DOHH2 (cell line): ENCODE data around the gene TLE1.

Experiments
- H3F3A ChIP-seq: fragments of 200-600 bp; sonication (generic), shearing (Covaris generic); 2 replicates; pipeline ENCODE4 v1.6.0; 2016; ENCODE audit warnings: antibody characterized with exemption, mild to moderate bottlenecking; ENCODE audit not compliant: control insufficient read depth, insufficient read depth
- H3K27ac ChIP-seq: fragments of 200-600 bp; sonication (generic); 2 replicates; pipeline ENCODE4 v1.5.1; 2014; ENCODE audit warnings: low read depth, mild to moderate bottlenecking, low read length, moderate library complexity
- H3K27me3 ChIP-seq: fragments of 200-600 bp; sonication (generic); 2 replicates; pipeline ENCODE4 v1.6.1; 2014; ENCODE audit warnings: mild to moderate bottlenecking, low read length, mixed read lengths; ENCODE audit not compliant: control insufficient read depth
- H3K36me3 ChIP-seq: fragments of 200-600 bp; sonication (generic); 2 replicates; pipeline ENCODE4 v1.6.1; 2014; ENCODE audit warnings: mild to moderate bottlenecking, low read length, moderate library complexity, mixed read lengths; ENCODE audit not compliant: control insufficient read depth
- H3K4me1 ChIP-seq: fragments of 200-600 bp; sonication (generic); 2 replicates; pipeline ENCODE4 v1.6.1; 2014; ENCODE audit warnings: mild to moderate bottlenecking, low read length, mixed read lengths; ENCODE audit not compliant: control insufficient read depth
- H3K4me2 ChIP-seq: fragments of 200-600 bp; sonication (generic); 2 replicates; pipeline ENCODE4 v1.6.0; 2014; ENCODE audit warnings: mild to moderate bottlenecking, low read length, moderate library complexity
- H3K4me3 ChIP-seq: fragments of 200-600 bp; sonication (generic); 2 replicates; pipeline ENCODE4 v1.5.1; 2014; ENCODE audit warnings: mild to moderate bottlenecking, low read length, mixed read lengths
- H3K79me2 ChIP-seq: fragments of 200-600 bp; sonication (generic); 2 replicates; pipeline ENCODE4 v1.6.1; 2014; ENCODE audit warnings: mild to moderate bottlenecking, low read length, mixed read lengths; ENCODE audit not compliant: control insufficient read depth
- H3K9me2 ChIP-seq: fragments of 200-600 bp; sonication (generic); replicated peaks from 2 replicates; pipeline ENCODE4 v1.6.1; 2014; ENCODE audit warnings: mild to moderate bottlenecking, low read length, mixed read lengths; ENCODE audit not compliant: control insufficient read depth
- H3K9me3 ChIP-seq: fragments of 200-600 bp; sonication (generic); 2 replicates; pipeline ENCODE4 v1.6.1; 2014; ENCODE audit warnings: antibody characterized with exemption, low read length, mixed read lengths; ENCODE audit not compliant: control insufficient read depth, insufficient read depth
- H4K20me1 ChIP-seq: fragments of 200-600 bp; sonication (generic); 2 replicates; pipeline ENCODE4 v1.6.0; 2014; ENCODE audit warnings: low read depth, mild to moderate bottlenecking, antibody characterized with exemption, low read length, moderate library complexity; ENCODE audit not compliant: control insufficient read depth, insufficient read depth
- CTCF ChIP-seq: fragments of 200-600 bp; sonication (generic); IDR thresholded peaks from one replicate; pipeline ENCODE4 v1.5.1; 2014; ENCODE audit warnings: antibody characterized with exemption, mild to moderate bottlenecking, low read depth, low read length; ENCODE audit not compliant: poor library complexity, severe bottlenecking
- EZH2phosphoT487 ChIP-seq: fragments of 200-600 bp; sonication (generic); IDR thresholded peaks from 2 replicates; pipeline ENCODE4 v1.6.1; 2017; ENCODE audit warnings: borderline replicate concordance, mild to moderate bottlenecking, antibody characterized with exemption, low read length, moderate library complexity, mixed read lengths

Gene TLE1

GRCh38 chr9:81565609-81566008 lies 123.7 kb downstream of the TLE1 start:
- Histone ChIP-seq H3K79me2 (no peaks in the 10 kb centered on the region), H3K36me3 (no peaks in the 10 kb centered on the region), H3K4me1 (no peaks in the 10 kb centered on the region), H3K4me3 (no peak overlapping the region), H3K4me2 (no peak overlapping the region), H3K27ac (no peak overlapping the region), H3K9me3 (no peaks in the 10 kb centered on the region), H3F3A (no peaks in the 10 kb centered on the region), H4K20me1 (no peaks in the 10 kb centered on the region), H3K27me3 (no peaks in the 10 kb centered on the region), H3K9me2 (no peaks in the 10 kb centered on the region)
- no peak for TF ChIP-seq CTCF
- no peak for TF ChIP-seq EZH2phosphoT487

GRCh38 chr9:81565144-81565543 lies 124.2 kb downstream of the TLE1 start:
- H3K9me3 ChIP-seq = no peaks in the 10 kb centered on the region
- no peaks in the 10 kb centered on the region for H3K9me2 ChIP-seq
- no peak overlapping the region for H3K27ac ChIP-seq
- no peak overlapping the region for H3K4me2 ChIP-seq
- no peaks in the 10 kb centered on the region for H3K4me1 ChIP-seq
- no peak overlapping the region for H3K4me3 ChIP-seq
- no peaks in the 10 kb centered on the region for H3K79me2 ChIP-seq
- no peaks in the 10 kb centered on the region for H3K27me3 ChIP-seq
- no peaks in the 10 kb centered on the region for H3K36me3 ChIP-seq
- no peaks in the 10 kb centered on the region for H4K20me1 ChIP-seq
- no peak for TF ChIP-seq EZH2phosphoT487
- no peaks in the 10 kb centered on the region for H3F3A ChIP-seq

GRCh38 chr9:81564632-81565031 lies 124.7 kb downstream of the TLE1 start:
- no peaks in the 10 kb centered on the region; the same call in 1 of the 2 replicates for H3K9me3 ChIP-seq
- H3K27me3 ChIP-seq = no peaks in the 10 kb centered on the region
- no peaks in the 10 kb centered on the region for H3K36me3 ChIP-seq
- no peaks in the 10 kb centered on the region for H3K9me2 ChIP-seq
- no peaks in the 10 kb centered on the region for H4K20me1 ChIP-seq
- no peak overlapping the region for H3K27ac ChIP-seq
- no peaks in the 10 kb centered on the region for H3K4me1 ChIP-seq
- no peak overlapping the region for H3K4me2 ChIP-seq
- no peaks in the 10 kb centered on the region for H3K79me2 ChIP-seq
- no peak for TF ChIP-seq CTCF
- TF ChIP-seq EZH2phosphoT487 = no peak
- no peaks in the 10 kb centered on the region for H3F3A ChIP-seq
- no peak overlapping the region for H3K4me3 ChIP-seq

GRCh38 chr9:81563739-81564138 lies 125.6 kb downstream of the TLE1 start:
- no peaks in the 10 kb centered on the region; the same call in 1 of the 2 replicates for H3K9me3 ChIP-seq
- H3K36me3 ChIP-seq = no peaks in the 10 kb centered on the region
- H3K4me3 ChIP-seq = no peak overlapping the region
- no peaks in the 10 kb centered on the region for H3F3A ChIP-seq
- no peaks in the 10 kb centered on the region for H3K4me1 ChIP-seq
- no peaks in the 10 kb centered on the region for H3K9me2 ChIP-seq
- TF ChIP-seq EZH2phosphoT487 (no peak), CTCF (no peak)
- no peaks in the 10 kb centered on the region for H4K20me1 ChIP-seq
- H3K79me2 ChIP-seq = no peaks in the 10 kb centered on the region
- no peaks in the 10 kb centered on the region for H3K27me3 ChIP-seq
- no peak overlapping the region for H3K4me2 ChIP-seq
- no peak overlapping the region for H3K27ac ChIP-seq
